HL-60 (cell line): ENCODE data around the gene TMEM245.

Source experiments
- CTCF ChIP-seq: IDR thresholded peaks from one replicate; pipeline ENCODE4 v1.5.1; 2011; ENCODE audit warnings: low read length, control low read depth, inconsistent platforms; ENCODE audit not compliant: insufficient read depth
- POLR2AphosphoS5 ChIP-seq: IDR thresholded peaks from 2 replicates; pipeline ENCODE4 v1.6.1; 2012; ENCODE audit warnings: low read depth
- REST ChIP-seq: IDR thresholded peaks from 2 replicates; pipeline ENCODE4 v1.6.1; 2012; ENCODE audit warnings: low read depth; ENCODE audit not compliant: insufficient replicate concordance

- TF ChIP-seq CTCF: no peak
- no peak for TF ChIP-seq REST
- no peak for TF ChIP-seq POLR2AphosphoS5
Measured at GRCh38 chr9:109031241-109031640, 88.5 kb downstream of the TMEM245 start.
